Tibial nerve (tissue), 3 donors: ENCODE measurements around the gene MTA3.

Experiments
- POLR2A ChIP-seq, 2 donors: fragments of 450-650 bp; IDR thresholded peaks; one replicate each; pipeline ENCODE4 v1.6.1; 2017; ENCODE audit warnings: antibody characterized with exemption in 2 of 2, mild to moderate bottlenecking in 2 of 2, moderate library complexity in 2 of 2
- TF ChIP-seq, protein P1 (sequence below), 5 experiments: fragments of 200-600 bp in 3 of 5; fragments of 450-650 bp in 2 of 5; sonication (generic) in 3 of 5; IDR thresholded peaks; one replicate each; pipeline ENCODE4 v1.5.1; 2016 to 2019; ENCODE audit warnings: antibody characterized with exemption in 5 of 5, mild to moderate bottlenecking in 3 of 5, moderate library complexity in 2 of 5

DNA sequence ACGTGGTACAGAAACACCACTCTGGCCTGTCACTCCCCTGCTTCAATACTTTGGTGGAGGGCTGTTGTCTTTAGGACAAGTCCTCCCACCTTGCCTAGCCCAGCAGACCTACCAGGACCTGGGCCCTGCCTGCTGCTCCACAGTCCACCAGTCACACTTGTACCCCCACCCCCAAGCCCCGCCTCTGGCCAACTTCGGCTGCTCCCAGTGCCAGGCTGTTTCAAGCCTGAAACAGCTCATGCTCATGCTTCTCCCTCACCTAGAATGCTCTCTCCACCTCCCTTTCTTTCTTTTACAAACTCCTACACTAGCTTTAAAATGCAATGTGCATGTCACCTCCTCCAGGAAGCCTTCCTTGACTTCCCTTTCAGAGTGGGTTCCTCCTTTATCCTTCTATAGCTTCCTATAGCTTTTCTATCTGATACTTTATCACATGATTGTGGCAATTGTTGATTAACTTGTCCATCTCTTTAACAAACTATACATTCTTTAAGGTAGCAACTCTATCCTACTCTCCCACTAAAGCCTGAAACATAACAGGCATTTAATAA lies 200.3 kb downstream of the MTA3 start:
- TF ChIP-seq, protein P1, sequence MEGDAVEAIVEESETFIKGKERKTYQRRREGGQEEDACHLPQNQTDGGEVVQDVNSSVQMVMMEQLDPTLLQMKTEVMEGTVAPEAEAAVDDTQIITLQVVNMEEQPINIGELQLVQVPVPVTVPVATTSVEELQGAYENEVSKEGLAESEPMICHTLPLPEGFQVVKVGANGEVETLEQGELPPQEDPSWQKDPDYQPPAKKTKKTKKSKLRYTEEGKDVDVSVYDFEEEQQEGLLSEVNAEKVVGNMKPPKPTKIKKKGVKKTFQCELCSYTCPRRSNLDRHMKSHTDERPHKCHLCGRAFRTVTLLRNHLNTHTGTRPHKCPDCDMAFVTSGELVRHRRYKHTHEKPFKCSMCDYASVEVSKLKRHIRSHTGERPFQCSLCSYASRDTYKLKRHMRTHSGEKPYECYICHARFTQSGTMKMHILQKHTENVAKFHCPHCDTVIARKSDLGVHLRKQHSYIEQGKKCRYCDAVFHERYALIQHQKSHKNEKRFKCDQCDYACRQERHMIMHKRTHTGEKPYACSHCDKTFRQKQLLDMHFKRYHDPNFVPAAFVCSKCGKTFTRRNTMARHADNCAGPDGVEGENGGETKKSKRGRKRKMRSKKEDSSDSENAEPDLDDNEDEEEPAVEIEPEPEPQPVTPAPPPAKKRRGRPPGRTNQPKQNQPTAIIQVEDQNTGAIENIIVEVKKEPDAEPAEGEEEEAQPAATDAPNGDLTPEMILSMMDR (IDR thresholded peaks at IDR 0.05), result no peak
- TF ChIP-seq POLR2A (IDR thresholded peaks at IDR 0.05), result no peak
